ENCODE results near the gene GRIA1.
A peak's percentile ranks its signal among the peaks of the same experiment; 100 is the strongest.

GRIA1 gene

GRCh38 chr5:153699035-153699434, 208.6 kb downstream of the GRIA1 start:
- Histone ChIP-seq H2BK120ac (ENCODE audit: low read depth, low read length) (no peak overlapping the region), H2BK15ac (ENCODE audit: low read depth, poor library complexity, severe bottlenecking) (no peak overlapping the region), H4K8ac (ENCODE audit: low read length) (no peak overlapping the region), H3K4me2 (ENCODE audit: low read length, poor library complexity, severe bottlenecking) (no peak overlapping the region), H3K4me1 (ENCODE audit: control insufficient read depth, insufficient read depth, low read depth, low read length) (peaks cover 2% of the 10 kb centered on the region), H3K79me1 (replicated peaks; ENCODE audit: low read length, poor library complexity, severe bottlenecking) (no peaks in the 10 kb centered on the region), H3K9ac (ENCODE audit: low read length) (no peak overlapping the region), H3K18ac (ENCODE audit: low read depth in 1 of 2, low read length in 2 of 2) (no peak overlapping the region), H3K36me3 (ENCODE audit: control insufficient read depth in 1 of 2, insufficient read depth in 2 of 2, low read depth in 1 of 2, low read length in 2 of 2) (no peaks in the 10 kb centered on the region), H3K14ac (ENCODE audit: low read length in 2 of 2) (no peak overlapping the region), H3K23ac (ENCODE audit: low read length in 2 of 2) (no peak overlapping the region), H3K4me3 (ENCODE audit: insufficient read depth in 1 of 2, low read depth in 1 of 2, low read length in 2 of 2) (peak overlapping the region in 1 of 2 experiments; percentile 18), H3K4ac (ENCODE audit: low read depth in 1 of 2, low read length in 2 of 2) (no peak overlapping the region), H2AFZ (ENCODE audit: low read depth, low read length) (no peak overlapping the region), H2BK5ac (ENCODE audit: low read depth, low read length, poor library complexity, severe bottlenecking) (no peak overlapping the region), H3K27ac (ENCODE audit: low read length, poor library complexity, severe bottlenecking) (no peak overlapping the region), H2BK12ac (ENCODE audit: low read length in 2 of 2) (no peak overlapping the region), H3K27me3 (ENCODE audit: control insufficient read depth in 1 of 2, insufficient read depth in 1 of 2, low read length in 2 of 2) (no peaks in the 10 kb centered on the region), H4K91ac (ENCODE audit: low read length) (no peak overlapping the region), H2AK5ac (ENCODE audit: low read length, severe bottlenecking) (no peak overlapping the region), H3K9me3 (ENCODE audit: control insufficient read depth, low read length) (no peaks in the 10 kb centered on the region)
- DNase-seq: no peak
- 89% methylated on average over 3 of the region's 3 CpGs for WGBS

GRCh38 chr5:153700940-153701339, 210.5 kb downstream of the GRIA1 start:
- peak overlapping the region; percentile 79 for H4K8ac ChIP-seq (ENCODE audit: low read length)
- no peak for DNase-seq
- no peak overlapping the region for H2BK12ac ChIP-seq (ENCODE audit: low read length in 2 of 2)
- H2AK5ac ChIP-seq (ENCODE audit: low read length, severe bottlenecking): no peak overlapping the region
- no peak overlapping the region for H3K9ac ChIP-seq (ENCODE audit: low read length)
- H2BK15ac ChIP-seq (ENCODE audit: low read depth, poor library complexity, severe bottlenecking): no peak overlapping the region
- H3K14ac ChIP-seq (ENCODE audit: low read length in 2 of 2): no peak overlapping the region
- no peak overlapping the region for H3K4me2 ChIP-seq (ENCODE audit: low read length, poor library complexity, severe bottlenecking)
- H3K18ac ChIP-seq (ENCODE audit: low read depth in 1 of 2, low read length in 2 of 2): peak overlapping the region in 1 of 2 experiments; percentile 6
- H4K91ac ChIP-seq (ENCODE audit: low read length): no peak overlapping the region
- H2BK5ac ChIP-seq (ENCODE audit: low read depth, low read length, poor library complexity, severe bottlenecking): no peak overlapping the region
- H2BK120ac ChIP-seq (ENCODE audit: low read depth, low read length): no peak overlapping the region
- H3K23ac ChIP-seq (ENCODE audit: low read length in 2 of 2): no peak overlapping the region
- H3K4me3 ChIP-seq (ENCODE audit: insufficient read depth in 1 of 2, low read depth in 1 of 2, low read length in 2 of 2): no peak overlapping the region
- no peaks in the 10 kb centered on the region for H3K36me3 ChIP-seq (ENCODE audit: control insufficient read depth in 1 of 2, insufficient read depth in 2 of 2, low read depth in 1 of 2, low read length in 2 of 2)
- H3K27me3 ChIP-seq (ENCODE audit: control insufficient read depth in 1 of 2, insufficient read depth in 1 of 2, low read length in 2 of 2): no peaks in the 10 kb centered on the region
- H3K4ac ChIP-seq (ENCODE audit: low read depth in 1 of 2, low read length in 2 of 2): no peak overlapping the region
- H3K79me1 ChIP-seq (replicated peaks; ENCODE audit: low read length, poor library complexity, severe bottlenecking): no peaks in the 10 kb centered on the region
- peaks cover 2% of the 10 kb centered on the region for H3K4me1 ChIP-seq (ENCODE audit: control insufficient read depth, insufficient read depth, low read depth, low read length)
- H3K9me3 ChIP-seq (ENCODE audit: control insufficient read depth, low read length): no peaks in the 10 kb centered on the region
- H3K27ac ChIP-seq (ENCODE audit: low read length, poor library complexity, severe bottlenecking): no peak overlapping the region
- H2AFZ ChIP-seq (ENCODE audit: low read depth, low read length): no peak overlapping the region

GRCh38 chr5:153702265-153702664, 211.8 kb downstream of the GRIA1 start:
- no peak overlapping the region for H3K27ac ChIP-seq (ENCODE audit: low read length, poor library complexity, severe bottlenecking)
- H2BK12ac ChIP-seq (ENCODE audit: low read length in 2 of 2): no peak overlapping the region
- no peaks in the 10 kb centered on the region for H3K9me3 ChIP-seq (ENCODE audit: control insufficient read depth, low read length)
- H3K14ac ChIP-seq (ENCODE audit: low read length in 2 of 2): no peak overlapping the region
- H2BK15ac ChIP-seq (ENCODE audit: low read depth, poor library complexity, severe bottlenecking): no peak overlapping the region
- H2AK5ac ChIP-seq (ENCODE audit: low read length, severe bottlenecking): no peak overlapping the region
- no peak overlapping the region for H3K4me3 ChIP-seq (ENCODE audit: insufficient read depth in 1 of 2, low read depth in 1 of 2, low read length in 2 of 2)
- H3K79me1 ChIP-seq (replicated peaks; ENCODE audit: low read length, poor library complexity, severe bottlenecking): no peaks in the 10 kb centered on the region
- no peak overlapping the region for H3K9ac ChIP-seq (ENCODE audit: low read length)
- H2AFZ ChIP-seq (ENCODE audit: low read depth, low read length): no peak overlapping the region
- no peak overlapping the region for H3K23ac ChIP-seq (ENCODE audit: low read length in 2 of 2)
- H3K27me3 ChIP-seq (ENCODE audit: control insufficient read depth in 1 of 2, insufficient read depth in 1 of 2, low read length in 2 of 2): no peaks in the 10 kb centered on the region
- H3K18ac ChIP-seq (ENCODE audit: low read depth in 1 of 2, low read length in 2 of 2): no peak overlapping the region
- 96% methylated on average over 3 of the region's 4 CpGs for WGBS
- no peak overlapping the region for H2BK5ac ChIP-seq (ENCODE audit: low read depth, low read length, poor library complexity, severe bottlenecking)
- no peak overlapping the region for H3K4ac ChIP-seq (ENCODE audit: low read depth in 1 of 2, low read length in 2 of 2)
- H3K4me1 ChIP-seq (ENCODE audit: control insufficient read depth, insufficient read depth, low read depth, low read length): peaks cover 2% of the 10 kb centered on the region
- H2BK120ac ChIP-seq (ENCODE audit: low read depth, low read length): no peak overlapping the region
- no peak overlapping the region for H4K8ac ChIP-seq (ENCODE audit: low read length)
- H4K91ac ChIP-seq (ENCODE audit: low read length): no peak overlapping the region
- no peak overlapping the region for H3K4me2 ChIP-seq (ENCODE audit: low read length, poor library complexity, severe bottlenecking)
- no peak for DNase-seq
- H3K36me3 ChIP-seq (ENCODE audit: control insufficient read depth in 1 of 2, insufficient read depth in 2 of 2, low read depth in 1 of 2, low read length in 2 of 2): no peaks in the 10 kb centered on the region

GRCh38 chr5:153704110-153704509, 213.6 kb downstream of the GRIA1 start:
- Histone ChIP-seq H4K8ac (ENCODE audit: low read length) (no peak overlapping the region), H3K4me2 (ENCODE audit: low read length, poor library complexity, severe bottlenecking) (no peak overlapping the region), H3K18ac (ENCODE audit: low read depth in 1 of 2, low read length in 2 of 2) (no peak overlapping the region)

More at GRCh38 chr5:153704110-153704509, 213.6 kb downstream of the GRIA1 start:
- no peak overlapping the region for H2AFZ ChIP-seq (ENCODE audit: low read depth, low read length)
- H3K27ac ChIP-seq (ENCODE audit: low read length, poor library complexity, severe bottlenecking): no peak overlapping the region
- H2BK15ac ChIP-seq (ENCODE audit: low read depth, poor library complexity, severe bottlenecking): no peak overlapping the region
- no peak overlapping the region for H4K91ac ChIP-seq (ENCODE audit: low read length)
- H3K9ac ChIP-seq (ENCODE audit: low read length): no peak overlapping the region
- no peaks in the 10 kb centered on the region for H3K36me3 ChIP-seq (ENCODE audit: control insufficient read depth in 1 of 2, insufficient read depth in 2 of 2, low read depth in 1 of 2, low read length in 2 of 2)
- no peak for DNase-seq
- H3K27me3 ChIP-seq (ENCODE audit: control insufficient read depth in 1 of 2, insufficient read depth in 1 of 2, low read length in 2 of 2): no peaks in the 10 kb centered on the region
- no peak overlapping the region for H3K23ac ChIP-seq (ENCODE audit: low read length in 2 of 2)
- no peak overlapping the region for H2BK12ac ChIP-seq (ENCODE audit: low read length in 2 of 2)
- no peak overlapping the region for H3K4me3 ChIP-seq (ENCODE audit: insufficient read depth in 1 of 2, low read depth in 1 of 2, low read length in 2 of 2)
- H2BK5ac ChIP-seq (ENCODE audit: low read depth, low read length, poor library complexity, severe bottlenecking): no peak overlapping the region
- H2BK120ac ChIP-seq (ENCODE audit: low read depth, low read length): no peak overlapping the region
- no peak overlapping the region for H2AK5ac ChIP-seq (ENCODE audit: low read length, severe bottlenecking)
- peaks cover 2% of the 10 kb centered on the region for H3K4me1 ChIP-seq (ENCODE audit: control insufficient read depth, insufficient read depth, low read depth, low read length)
- H3K79me1 ChIP-seq (replicated peaks; ENCODE audit: low read length, poor library complexity, severe bottlenecking): no peaks in the 10 kb centered on the region
- H3K4ac ChIP-seq (ENCODE audit: low read depth in 1 of 2, low read length in 2 of 2): no peak overlapping the region
- no peaks in the 10 kb centered on the region for H3K9me3 ChIP-seq (ENCODE audit: control insufficient read depth, low read length)
- no peak overlapping the region for H3K14ac ChIP-seq (ENCODE audit: low read length in 2 of 2)
